NCI-H526 treated with DMSO at 0.1 percent for 48 hours (cell line): ENCODE results near the gene CANT1.

ENCODE experiments used
- DNase-seq: peaks from one replicate; lab custom pipeline; 2025; lab: John Stamatoyannopoulos, UW

Gene CANT1

DNA sequence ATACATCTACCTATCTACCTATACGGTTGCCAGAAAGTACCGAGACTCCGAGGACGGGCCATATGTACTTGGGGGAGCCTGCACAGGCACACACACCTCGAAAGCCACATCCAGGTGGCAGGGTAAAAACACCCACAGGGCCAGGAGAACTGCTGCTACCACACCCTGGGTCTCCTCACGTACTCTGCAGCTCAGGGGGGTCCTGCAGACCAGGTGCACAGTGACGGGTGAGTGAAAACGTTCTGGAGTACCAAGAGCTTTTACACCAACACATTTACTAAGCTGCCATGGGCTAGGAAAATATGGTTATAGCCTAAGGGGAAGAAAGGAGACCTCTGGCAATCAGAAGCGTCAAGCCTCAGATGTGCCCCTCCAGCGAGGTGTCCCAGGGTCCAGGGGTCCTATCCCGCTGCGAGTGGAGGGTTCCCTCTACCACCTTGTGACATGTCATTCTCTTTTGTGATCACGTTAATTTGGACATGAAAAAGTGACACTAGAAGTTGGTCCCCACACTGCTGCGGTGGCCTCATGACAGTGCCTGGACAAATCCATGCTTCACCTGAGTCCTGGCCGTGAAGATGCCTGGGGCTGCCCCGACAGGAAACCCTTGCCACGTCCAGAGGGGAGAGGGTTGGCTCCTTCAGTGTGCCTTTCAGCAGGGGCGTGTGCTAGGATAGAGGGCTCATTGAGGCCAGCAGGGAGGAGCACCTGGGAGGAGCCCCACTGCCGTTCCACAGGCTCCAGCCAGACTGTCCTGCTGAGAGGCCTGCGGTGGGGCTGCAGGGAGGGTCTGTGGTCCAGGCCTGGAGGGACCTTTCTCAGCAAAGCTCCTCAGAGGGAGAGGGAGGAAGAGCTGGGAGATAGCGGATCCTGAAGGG is 1.8 kb downstream of the CANT1 start:
- DNase-seq: no peak

DNA sequence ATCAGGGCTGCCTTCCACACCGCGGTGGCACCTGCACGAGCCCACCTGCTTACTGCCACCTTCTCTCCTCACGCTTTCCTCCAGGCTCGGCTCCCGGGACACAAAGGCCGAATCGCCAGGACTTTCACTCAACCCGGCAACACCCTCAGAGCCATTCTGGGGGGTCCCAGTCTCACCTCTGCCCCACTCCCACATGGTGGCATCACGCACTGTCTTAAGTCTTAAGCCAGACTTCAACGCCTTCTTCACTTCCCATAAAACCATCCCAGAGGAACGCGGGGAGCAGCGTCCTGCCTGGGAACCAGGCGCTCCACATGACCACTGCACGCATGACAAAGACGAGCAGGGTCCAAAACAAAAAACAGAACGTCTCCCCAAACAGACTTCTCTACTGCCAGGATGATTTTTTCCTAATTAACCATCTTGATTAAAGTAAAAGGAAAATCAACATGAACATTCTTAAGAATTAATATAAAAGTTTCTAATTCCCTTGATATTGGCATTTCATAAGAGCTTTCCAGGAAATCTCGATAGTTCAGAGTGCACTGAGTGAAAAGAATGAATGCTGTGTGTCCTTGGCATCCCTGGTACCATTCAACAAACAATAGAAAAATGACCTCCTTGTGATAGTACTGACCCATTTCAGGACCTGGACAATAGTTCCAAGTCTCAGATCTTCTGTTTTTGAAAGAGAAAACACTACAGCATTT is 2.6 kb downstream of the CANT1 start:
- DNase-seq: no peak

DNA sequence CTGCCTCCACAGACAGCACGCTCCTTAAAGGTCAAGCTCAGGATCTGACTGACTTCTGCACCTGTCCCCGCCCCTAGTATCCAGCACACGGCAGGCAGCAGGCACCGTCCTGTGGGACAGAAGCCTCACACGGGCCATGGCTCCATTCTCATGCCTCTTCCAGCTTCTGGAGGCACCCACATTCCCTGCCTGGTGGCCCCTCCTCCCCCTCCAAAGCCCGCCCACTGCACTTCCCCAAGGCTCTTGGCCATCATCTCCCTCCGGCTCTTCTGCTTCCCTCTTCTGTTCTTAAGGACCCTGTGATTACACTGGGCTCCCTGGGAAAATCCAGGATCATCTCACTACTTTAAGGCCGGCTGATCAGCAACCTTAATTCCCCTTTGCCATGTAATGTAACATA is 3.5 kb downstream of the CANT1 start:
- DNase-seq: no peak

DNA sequence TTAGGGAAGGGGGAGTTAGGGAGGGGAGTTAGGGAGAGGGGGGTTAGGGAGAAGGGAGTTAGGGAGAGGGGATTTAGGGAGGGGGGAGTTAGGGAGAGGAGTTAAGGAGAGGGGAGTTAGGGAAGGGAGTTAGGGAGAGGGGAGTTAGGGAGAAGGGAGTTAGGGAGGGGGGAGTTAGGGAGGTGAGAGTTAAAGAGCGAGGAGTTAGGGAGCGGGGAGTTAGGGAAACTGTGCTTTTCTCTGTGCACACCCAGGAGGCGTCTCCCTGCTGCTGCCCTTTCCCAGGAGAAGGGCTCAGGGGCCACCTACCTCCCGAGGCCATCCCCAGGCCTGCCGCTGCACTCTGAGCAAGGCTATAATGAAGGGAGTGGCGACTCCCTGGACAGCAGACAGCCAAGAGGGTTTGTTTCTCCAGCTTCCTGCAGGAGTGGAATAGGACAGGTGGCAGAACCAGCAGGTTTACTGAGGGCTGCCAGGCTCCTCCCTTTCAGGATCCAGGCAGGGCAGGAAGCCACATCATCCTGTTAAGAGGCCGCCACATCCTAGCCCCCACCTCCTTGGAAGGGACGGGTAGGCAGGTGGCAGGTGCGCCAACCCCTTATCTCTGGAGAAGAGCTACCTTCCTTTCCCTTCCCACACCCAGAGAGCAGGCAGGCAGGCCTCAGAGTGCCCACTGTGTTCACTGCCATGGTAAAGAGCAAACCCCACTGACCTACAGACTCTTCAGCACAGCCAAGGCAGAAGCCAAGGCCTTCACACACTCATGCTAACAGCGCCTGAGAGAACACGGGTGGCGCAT is 4.3 kb downstream of the CANT1 start:
- no peak for DNase-seq

DNA sequence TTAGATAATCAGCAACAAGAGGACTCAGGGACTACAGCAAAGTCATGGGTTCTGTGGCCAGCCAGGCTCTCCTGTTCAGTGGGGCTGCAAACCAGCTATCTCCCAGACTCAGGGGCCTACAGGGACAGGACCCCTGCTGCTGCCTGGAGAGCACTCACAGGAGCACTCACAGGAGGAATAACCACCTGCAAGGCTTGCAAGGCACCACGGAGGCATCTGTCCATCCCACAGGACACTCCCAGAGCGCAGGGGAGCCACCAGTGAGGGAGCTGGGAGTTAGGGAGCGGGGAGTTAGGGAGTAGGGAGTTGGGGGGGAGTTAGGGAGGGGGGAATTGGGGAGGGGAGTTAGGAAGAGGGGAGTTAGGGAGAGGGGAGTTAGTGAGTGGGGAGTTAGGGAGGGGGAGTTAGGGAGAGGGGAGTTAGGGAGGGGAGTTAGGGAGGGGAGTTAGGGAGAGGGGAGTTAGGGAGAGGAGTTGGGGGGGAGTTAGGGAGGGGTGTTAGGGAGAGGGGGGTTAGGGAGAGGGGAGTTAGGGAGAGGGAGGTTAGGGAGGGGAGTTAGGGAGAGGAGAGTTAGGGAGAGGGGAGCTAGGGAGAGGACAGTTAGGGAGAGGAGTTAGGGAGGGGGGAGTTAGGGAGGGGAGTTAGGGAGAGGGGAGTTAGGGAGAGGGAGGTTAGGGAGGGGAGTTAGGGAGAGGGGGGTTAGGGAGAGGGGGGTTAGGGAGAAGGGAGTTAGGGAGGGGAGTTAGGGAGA is 5.7 kb downstream of the CANT1 start:
- DNase-seq: no peak

DNA sequence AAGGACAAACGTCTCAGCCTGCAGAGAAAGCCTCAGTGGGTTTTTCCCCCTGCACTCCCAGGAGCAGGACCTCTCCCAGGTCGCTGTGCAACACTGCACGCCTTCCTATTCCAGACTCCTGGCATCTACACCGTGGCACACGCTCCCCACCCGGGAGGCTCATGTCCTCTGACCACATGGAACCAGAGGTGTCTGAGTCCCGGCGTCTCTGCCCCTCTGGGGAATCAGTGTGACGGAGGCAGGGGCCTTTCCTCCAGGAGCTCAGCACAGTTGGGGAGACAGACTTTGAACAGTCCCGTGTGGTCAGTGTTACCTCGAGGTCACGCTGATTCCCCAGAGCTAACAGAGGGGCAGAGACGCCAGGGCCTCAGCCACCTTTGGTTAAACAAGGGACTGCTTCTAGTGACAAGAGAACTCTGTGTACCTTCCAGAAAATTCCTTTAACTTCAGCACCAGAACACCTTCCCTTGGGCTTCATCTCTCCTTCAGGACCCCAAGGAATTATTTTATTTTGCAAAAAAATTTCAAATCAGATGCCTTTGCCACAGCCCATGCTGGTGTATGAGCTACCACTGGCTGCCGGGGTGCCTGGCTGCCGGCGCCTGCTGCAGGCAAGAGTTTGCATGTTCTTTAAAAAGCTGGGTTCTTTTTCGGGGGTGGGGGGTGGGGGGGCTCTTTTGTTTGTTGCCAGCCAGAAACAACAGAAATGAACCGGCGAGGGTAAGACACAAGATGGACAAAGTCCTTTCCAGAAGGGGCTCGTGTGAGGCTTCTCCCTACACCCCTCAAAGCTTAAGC is 6.6 kb downstream of the CANT1 start:
- no peak for DNase-seq

DNA sequence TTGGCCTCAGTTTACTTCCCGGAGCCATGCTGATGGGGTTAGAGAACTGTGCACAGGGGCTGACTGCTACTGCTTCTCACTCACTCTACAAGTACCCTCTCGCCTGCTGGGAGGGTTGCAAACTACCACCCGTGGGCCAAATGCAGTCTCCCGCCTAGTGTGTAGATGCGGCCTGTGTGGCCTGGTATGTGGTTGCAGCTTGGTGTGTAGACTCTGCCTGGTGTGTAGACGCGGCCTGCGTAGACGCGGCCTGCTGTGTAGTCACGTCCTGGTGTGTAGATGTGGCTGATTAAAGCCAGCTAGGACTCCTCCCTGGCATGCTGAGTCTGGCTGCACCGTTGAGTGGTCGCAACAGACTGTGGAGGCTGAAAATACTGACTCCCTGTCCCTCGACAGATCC is 7.3 kb downstream of the CANT1 start:
- DNase-seq: no peak

DNA sequence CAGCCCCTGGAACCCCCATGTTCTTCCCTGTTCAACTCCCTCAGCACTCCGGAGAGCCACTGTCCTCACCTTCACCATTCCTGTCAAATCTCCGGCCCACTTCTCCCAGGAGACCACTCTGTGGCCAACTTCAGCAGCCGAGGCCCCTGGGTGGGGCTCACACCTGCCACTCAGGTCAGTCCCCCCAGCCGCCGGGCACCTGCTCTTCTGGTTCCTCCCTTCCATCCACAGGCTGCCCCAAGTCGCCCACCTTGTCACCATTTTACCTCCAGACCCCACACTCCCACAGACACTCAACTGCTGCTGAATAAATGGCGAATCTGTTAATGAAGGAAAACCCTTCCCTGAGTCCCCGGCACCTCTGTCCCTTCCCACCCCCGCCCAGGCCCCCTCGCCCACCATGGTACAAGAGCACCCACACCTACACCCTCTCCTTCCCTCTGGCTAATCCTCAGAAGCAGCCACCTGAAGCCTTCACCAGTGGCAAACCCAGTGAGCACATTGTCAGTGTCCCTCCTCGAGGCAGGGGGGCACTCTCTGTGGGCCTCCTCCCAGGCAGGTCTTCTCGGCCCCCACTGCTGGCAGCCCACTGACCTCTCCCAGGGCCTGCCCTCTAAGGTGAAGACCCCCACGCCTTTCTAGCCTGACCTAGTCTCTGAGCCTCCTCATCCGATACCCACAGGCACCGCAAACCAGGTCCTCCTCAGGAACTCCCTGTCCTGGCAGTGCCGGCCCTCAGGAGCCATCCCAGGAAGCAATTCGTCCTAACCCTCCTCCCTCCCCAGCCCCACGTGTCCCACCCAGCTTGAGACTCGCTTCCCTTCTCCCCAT is 8.2 kb downstream of the CANT1 start:
- no peak for DNase-seq

DNA sequence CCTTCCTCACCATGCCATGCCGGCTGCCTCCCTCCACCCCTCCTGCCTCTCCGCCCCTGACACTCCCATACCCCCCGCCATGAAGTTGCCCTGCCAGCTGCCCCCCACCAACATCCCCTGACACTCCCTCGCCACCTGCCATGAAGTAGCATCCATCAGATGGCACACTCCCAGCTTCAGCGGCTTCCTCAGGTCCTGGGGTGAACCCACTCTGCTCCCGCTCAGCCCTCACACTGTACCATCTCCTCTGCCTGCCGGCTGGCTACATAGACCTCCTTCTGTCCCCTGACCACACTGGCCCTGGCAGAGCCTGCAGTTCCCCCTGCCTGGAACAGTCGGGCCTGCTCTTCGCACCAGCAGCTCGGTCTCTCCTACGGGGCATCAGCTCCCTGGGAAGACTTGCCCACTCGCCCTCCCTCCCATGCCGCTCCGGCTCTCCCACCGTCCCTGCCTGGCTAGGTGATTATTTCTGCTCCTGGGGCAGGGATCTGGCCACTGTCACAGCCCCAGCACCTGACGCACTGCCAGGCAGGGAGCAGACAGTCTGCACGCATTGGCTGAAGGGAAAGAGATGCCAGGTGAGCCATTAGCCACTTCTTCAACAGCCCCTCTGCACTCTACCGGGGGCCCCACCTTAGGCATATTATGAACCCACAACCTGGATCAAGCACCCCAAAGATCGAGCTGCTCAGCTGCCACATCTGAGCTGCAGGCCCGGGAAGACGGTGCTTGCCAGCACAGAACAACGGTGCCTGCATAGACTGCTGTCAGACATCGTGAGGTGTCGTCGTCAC is 9.0 kb downstream of the CANT1 start:
- DNase-seq: no peak

DNA sequence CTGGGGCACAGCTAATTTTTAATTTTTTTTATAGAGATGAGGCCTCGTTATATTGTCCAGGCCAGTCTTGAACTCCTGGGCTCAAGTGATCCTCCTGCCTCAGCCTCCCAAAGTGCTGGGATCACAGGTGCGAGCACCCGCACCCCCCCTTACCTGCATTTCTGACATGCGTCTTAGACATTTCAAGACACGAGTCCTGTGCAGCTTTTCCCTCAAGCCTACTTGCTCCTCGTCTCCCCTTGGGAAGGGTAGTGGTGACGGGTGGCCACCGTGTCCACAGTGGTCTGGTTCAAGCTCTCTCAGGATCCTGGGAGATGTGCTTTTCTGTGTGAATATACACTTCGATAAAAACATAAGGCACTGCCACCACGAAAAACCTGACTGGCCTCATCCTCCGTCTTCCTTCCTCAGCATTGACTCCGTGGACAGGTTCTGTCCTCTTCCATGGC is 9.6 kb downstream of the CANT1 start:
- no peak for DNase-seq

DNA sequence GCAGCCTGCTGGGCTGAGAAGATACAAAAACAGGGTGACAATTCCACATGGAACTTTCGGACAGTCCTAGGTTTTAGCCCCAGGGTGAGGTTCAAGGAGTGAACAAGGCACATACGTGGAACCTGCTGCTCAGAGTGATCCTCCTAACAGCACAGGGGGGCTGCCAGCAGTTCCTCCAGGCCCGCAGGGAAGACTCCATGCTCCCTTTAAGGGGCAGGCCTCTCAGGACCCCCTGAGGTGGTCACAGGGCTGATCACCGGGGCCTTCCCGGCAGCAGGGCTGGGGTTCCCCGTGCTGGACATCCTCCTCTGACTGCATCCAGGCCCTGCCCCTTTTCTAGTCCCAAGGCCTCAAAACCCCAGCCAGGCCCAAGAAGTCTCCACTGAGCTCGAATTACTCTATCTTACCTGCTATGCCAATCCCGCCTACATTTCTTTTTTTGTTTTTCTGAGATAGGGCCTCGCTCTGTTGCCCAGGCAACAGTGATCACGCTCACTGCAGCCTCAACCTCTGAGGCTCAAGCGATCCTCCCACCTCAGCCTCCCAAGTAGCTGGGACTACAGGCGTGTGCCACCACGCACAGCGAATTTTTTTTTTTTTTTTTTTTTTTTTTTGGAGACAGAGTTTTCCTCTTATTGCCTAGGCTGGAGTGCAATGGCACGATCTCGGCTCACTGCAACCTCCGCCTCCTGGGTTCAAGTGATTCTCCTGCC is 10.4 kb downstream of the CANT1 start:
- DNase-seq: no peak

DNA sequence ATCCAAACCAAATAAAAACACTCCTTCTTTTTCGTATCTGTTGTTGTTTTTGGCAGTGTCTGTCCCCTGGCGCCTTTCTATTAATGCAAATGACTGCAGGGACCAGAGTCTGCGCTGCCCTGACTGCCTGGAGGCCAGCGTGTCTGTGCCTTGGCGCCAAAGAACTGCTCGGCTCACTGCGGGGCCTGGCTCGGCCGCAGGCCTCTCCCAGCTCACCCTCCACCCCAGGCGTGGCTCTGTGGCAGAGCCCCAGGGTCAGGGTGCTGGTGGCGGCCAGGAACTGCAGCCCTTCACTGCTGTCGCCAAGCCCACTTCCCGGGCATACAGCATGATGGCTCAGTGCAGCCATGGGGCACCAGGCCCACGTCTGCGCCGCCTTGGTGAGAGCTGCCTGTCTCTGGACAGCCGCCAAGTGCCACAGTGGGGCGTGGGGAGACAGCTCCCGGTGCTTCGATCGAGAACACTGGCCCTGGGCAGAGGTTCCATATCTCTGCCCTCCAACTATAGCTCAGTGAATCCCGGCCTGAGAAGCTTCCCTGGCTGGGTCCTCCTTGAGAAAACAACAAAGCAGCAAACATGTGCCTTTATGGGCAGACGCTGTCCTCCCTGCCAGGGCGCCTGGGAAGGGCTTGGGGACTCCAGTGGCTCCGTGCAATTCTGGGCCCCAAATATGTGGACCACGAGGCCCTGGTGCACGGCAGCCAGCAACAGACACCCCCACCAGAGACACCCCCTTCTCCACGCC is 11.1 kb downstream of the CANT1 start:
- DNase-seq: no peak

DNA sequence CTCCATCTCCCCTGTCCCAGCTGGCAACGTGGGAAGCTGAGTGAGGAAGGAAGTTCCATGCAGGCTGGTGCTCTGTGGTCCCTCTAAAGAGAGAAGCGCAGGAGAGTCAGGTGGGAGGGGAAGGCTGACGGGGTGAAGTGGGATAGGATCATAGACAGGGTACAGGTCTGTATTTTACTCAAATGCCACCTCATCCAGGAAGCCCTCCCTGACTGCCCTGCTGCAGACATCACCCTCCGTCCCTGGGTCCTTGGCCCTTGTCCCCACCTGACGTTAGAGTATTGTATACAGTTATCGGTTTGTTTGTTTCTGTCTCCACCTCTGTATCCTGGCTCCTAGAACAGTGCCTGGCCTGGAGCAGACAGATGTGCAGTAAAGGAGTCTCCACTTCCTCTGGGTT is 11.7 kb downstream of the CANT1 start:
- no peak for DNase-seq

DNA sequence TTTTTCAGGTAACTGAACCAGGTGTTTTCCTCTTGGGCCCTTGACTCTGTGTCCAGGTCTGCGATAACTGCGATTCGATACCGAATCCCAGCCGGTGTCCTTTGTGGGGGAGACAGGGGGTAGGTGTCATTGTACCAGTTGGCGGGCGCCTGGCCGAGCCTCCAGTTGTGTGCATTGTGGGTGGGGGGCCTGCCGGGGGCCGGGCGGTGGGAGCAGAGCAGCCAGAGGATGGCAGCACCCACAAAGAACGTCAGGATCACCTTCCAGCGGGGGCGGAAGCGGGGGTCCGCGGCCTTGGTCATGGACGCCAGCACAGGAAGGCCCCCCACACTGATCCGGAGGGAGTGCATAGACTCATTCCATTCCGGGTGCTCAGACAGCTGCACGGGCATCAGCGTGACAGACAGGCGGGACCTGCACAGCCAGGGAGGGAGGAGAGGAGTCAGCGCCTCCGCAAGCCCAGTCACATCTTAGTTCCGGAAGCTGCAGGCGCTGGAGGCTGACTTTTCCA is 12.3 kb downstream of the CANT1 start:
- DNase-seq: no peak

DNA sequence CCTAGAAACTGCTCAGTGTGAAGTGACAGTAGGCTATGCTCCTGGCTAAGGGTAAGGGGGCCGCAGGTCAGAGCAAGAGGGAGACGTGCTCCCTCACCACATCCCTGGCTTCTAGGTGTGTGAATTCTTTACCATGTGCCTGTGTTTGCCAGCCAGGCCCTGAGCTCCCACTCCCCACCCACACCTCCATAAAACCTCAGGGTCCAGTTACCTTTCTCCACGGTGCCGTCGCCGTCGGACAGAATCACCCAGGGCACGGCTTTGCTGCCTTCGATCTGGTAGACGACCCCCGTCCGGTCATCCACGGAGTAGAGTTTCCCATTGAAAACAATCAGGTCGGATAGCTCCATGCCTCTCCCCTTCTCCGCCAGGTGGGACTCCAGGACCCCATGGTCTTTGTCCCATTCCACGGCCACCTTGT is 12.8 kb downstream of the CANT1 start:
- no peak for DNase-seq

DNA sequence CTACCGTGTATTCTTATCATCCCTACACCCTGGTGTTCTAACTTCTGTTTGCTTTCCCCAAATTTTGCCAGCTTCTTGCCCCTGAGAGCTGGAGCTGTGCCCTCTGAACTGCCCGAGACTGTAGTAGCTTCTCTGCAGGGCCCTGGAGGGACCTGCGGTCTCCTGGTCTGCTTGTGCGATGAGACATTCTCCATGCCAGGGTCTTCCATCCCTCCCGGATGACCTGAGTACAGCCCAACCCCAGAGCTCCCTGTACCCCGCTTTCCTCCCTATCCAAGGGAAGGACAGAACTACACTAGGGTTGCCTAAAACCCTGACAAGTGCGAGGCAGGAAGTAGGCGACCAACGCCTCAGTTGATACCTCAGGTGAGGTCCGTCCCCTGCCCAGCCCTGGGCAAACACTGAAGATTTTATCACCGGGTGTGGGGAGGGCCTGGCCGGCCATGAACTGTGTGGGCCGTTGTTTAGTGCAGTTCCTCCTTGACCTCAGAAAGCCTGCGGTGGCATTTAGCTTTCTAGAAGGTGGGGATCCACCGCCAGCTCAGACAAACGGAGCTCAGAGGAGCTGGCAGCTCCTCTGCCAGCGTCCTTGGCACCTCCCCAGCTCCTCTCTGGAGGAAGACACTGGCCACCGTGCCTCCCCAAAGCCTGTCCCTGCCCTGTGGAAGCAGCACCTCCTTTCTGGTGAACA is 13.7 kb downstream of the CANT1 start:
- no peak for DNase-seq
